ENCODE measurements around the gene AVL9.

The AVL9 gene

GRCh38 chr7:32470871-32471270 lies 24.4 kb upstream of the AVL9 start:
- Histone ChIP-seq H3K79me2 (ENCODE audit: insufficient read depth, low read length) (no peaks in the 10 kb centered on the region), H3F3A (ENCODE audit: insufficient read depth) (no peaks in the 10 kb centered on the region), H4K20me1 (ENCODE audit: low read depth, low read length) (no peaks in the 10 kb centered on the region), H3K9me3 (ENCODE audit: insufficient read depth, low read length) (no peaks in the 10 kb centered on the region), H3K9ac (ENCODE audit: low read length) (no peak overlapping the region), H3K9me2 (replicated peaks; ENCODE audit: insufficient read depth, low read length) (no peaks in the 10 kb centered on the region), H3K36me3 (ENCODE audit: low read length) (no peaks in the 10 kb centered on the region), H3K27me3 (ENCODE audit: low read length) (no peaks in the 10 kb centered on the region), H3K4me3 (ENCODE audit: insufficient read depth, low read length, poor library complexity, severe bottlenecking) (no peak overlapping the region), H3K4me2 (ENCODE audit: low read depth, low read length, poor library complexity, severe bottlenecking) (no peak overlapping the region), H2AFZ (ENCODE audit: low read depth, low read length, severe bottlenecking) (no peak overlapping the region), H3K27ac (ENCODE audit: low read depth, low read length) (no peak overlapping the region)
- TF ChIP-seq EZH2phosphoT487 (conservative IDR thresholded peaks at IDR 0.05; ENCODE audit: low read length) (no peak), CTCF (IDR thresholded peaks at IDR 0.05; ENCODE audit: insufficient read depth, low read length, poor library complexity, severe bottlenecking) (no peak)

DNA sequence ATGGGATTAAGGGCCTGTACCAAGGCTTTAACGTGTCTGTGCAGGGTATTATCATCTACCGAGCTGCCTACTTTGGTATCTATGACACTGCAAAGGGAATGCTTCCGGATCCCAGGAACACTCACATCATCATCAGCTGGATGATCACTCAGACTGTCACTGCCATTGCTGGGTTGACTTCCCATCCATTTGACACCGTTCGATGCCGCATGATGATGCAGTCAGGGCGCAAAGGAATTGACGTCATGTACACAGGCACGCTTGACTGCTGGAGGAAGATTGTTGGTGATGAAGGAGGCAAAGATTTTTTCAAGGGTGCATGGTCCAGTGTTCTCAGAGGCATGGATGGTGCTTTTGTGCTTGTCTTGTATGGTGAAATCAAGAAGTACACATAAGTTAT lies 23.3 kb upstream of the AVL9 start:
- Histone ChIP-seq H3K4me3 (ENCODE audit: insufficient read depth, low read length, poor library complexity, severe bottlenecking) (no peak overlapping the region), H3K36me3 (ENCODE audit: low read length) (no peaks in the 10 kb centered on the region), H3K9me3 (ENCODE audit: insufficient read depth, low read length) (no peaks in the 10 kb centered on the region), H3F3A (ENCODE audit: insufficient read depth) (no peaks in the 10 kb centered on the region), H2AFZ (ENCODE audit: low read depth, low read length, severe bottlenecking) (no peak overlapping the region), H3K27ac (ENCODE audit: low read depth, low read length) (no peak overlapping the region), H4K20me1 (ENCODE audit: low read depth, low read length) (no peaks in the 10 kb centered on the region), H3K4me2 (ENCODE audit: low read depth, low read length, poor library complexity, severe bottlenecking) (no peak overlapping the region), H3K9me2 (replicated peaks; ENCODE audit: insufficient read depth, low read length) (no peaks in the 10 kb centered on the region), H3K27me3 (ENCODE audit: low read length) (no peaks in the 10 kb centered on the region), H3K9ac (ENCODE audit: low read length) (no peak overlapping the region), H3K79me2 (ENCODE audit: insufficient read depth, low read length) (no peaks in the 10 kb centered on the region)
- TF ChIP-seq CTCF (IDR thresholded peaks at IDR 0.05; ENCODE audit: insufficient read depth, low read length, poor library complexity, severe bottlenecking) (no peak), EZH2phosphoT487 (conservative IDR thresholded peaks at IDR 0.05; ENCODE audit: low read length) (no peak)

GRCh38 chr7:32474008-32474407 lies 21.3 kb upstream of the AVL9 start:
- no peak overlapping the region for H3K4me3 ChIP-seq (ENCODE audit: insufficient read depth, low read length, poor library complexity, severe bottlenecking)
- H3K36me3 ChIP-seq (ENCODE audit: low read length) = no peaks in the 10 kb centered on the region
- TF ChIP-seq EZH2phosphoT487 (conservative IDR thresholded peaks at IDR 0.05; ENCODE audit: low read length) (no peak), CTCF (IDR thresholded peaks at IDR 0.05; ENCODE audit: insufficient read depth, low read length, poor library complexity, severe bottlenecking) (no peak)
- no peaks in the 10 kb centered on the region for H3K27me3 ChIP-seq (ENCODE audit: low read length)
- no peak overlapping the region for H3K4me2 ChIP-seq (ENCODE audit: low read depth, low read length, poor library complexity, severe bottlenecking)
- H3F3A ChIP-seq (ENCODE audit: insufficient read depth) = no peaks in the 10 kb centered on the region
- H3K9me3 ChIP-seq (ENCODE audit: insufficient read depth, low read length) = no peaks in the 10 kb centered on the region
- no peaks in the 10 kb centered on the region for H4K20me1 ChIP-seq (ENCODE audit: low read depth, low read length)
- H3K9me2 ChIP-seq (replicated peaks; ENCODE audit: insufficient read depth, low read length) = no peaks in the 10 kb centered on the region
- H3K27ac ChIP-seq (ENCODE audit: low read depth, low read length) = no peak overlapping the region
- H3K9ac ChIP-seq (ENCODE audit: low read length) = no peak overlapping the region
- no peaks in the 10 kb centered on the region for H3K79me2 ChIP-seq (ENCODE audit: insufficient read depth, low read length)
- H2AFZ ChIP-seq (ENCODE audit: low read depth, low read length, severe bottlenecking) = no peak overlapping the region
